ENCODE measurements around the gene RPL10.
"Not testable (repeated sequence)": the region's sequence is repeated elsewhere in the genome, so short reads cannot be mapped to it uniquely, and the experiment has no call there.

RPL10 gene

GRCh38 chrX:154378059-154378798 is 19.9 kb upstream of the RPL10 start:
- DNase-seq: peak in 1 of 2 experiments; percentile 67

- peak; percentile 100 for DNase-seq
These were observed 19.2 kb upstream of the RPL10 start, which contains the start of gene EMD for GRCh38 chrX:154378799-154379568. Gene EMD, plus strand, starts transcription at chrX:154379295. Its CDS starts 190 bp downstream, at chrX:154379485.

GRCh38 chrX:154379569-154379951 is 18.6 kb upstream of the RPL10 start:
- no peak for DNase-seq

GRCh38 chrX:154380153-154380552 is 18.0 kb upstream of the RPL10 start:
- DNase-seq: no peak

DNA sequence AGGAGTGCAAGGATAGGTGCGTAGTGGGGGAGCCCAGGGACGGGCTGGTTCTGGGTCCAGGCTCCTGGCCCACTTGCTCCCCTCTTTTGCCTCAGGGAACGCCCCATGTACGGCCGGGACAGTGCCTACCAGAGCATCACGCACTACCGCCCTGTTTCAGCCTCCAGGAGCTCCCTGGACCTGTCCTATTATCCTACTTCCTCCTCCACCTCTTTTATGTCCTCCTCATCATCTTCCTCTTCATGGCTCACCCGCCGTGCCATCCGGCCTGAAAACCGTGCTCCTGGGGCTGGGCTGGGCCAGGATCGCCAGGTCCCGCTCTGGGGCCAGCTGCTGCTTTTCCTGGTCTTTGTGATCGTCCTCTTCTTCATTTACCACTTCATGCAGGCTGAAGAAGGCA is 17.4 kb upstream of the RPL10 start:
- DNase-seq: no peak

DNA sequence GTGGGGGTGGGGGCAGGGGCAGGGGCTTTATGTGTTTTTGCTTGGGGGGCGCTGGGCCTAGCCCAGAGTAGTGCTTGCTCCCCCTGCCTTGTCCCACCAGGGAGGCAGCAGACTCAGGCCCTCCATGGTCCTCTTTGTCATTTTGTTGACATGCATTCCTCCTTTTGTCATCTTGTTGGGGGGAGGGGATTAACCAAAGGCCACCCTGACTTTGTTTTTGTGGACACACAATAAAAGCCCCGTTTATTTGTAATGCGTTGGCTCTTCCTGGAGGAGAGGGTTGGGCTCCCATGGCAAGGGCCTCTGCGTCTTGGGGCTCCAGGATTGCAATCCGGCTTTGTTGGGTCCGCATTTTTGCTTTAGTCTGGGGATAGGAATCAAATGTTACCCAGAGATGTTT is 16.9 kb upstream of the RPL10 start:
- no peak for DNase-seq

DNA sequence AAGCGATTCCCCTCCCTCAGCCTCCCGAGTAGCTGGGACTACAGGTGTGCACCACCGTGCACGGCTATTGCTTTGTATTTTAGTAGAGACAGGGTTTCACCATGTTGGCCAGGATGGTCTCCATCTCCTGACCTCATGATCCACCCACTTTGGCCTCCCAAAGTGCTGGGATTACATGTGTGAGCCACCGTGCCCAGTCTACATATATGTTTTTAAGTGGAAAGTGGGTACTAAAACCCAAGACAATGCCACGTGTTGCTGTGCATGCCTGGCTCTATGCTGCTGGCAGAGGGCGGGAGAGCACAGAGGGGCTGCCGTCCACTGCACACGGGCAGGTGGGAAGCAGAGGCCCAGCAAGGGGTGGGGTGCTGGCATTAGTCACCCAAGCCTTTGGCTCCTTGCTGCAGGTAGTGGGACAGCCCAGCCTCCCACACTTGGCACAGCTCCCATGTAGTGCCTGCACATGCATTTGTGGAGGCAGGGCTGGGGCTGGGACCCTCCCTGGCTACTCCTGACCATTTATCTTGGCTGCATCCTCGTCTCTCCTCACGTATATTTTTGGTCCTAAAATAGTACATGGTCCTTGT is 15.6 kb upstream of the RPL10 start:
- no peak for DNase-seq

DNA sequence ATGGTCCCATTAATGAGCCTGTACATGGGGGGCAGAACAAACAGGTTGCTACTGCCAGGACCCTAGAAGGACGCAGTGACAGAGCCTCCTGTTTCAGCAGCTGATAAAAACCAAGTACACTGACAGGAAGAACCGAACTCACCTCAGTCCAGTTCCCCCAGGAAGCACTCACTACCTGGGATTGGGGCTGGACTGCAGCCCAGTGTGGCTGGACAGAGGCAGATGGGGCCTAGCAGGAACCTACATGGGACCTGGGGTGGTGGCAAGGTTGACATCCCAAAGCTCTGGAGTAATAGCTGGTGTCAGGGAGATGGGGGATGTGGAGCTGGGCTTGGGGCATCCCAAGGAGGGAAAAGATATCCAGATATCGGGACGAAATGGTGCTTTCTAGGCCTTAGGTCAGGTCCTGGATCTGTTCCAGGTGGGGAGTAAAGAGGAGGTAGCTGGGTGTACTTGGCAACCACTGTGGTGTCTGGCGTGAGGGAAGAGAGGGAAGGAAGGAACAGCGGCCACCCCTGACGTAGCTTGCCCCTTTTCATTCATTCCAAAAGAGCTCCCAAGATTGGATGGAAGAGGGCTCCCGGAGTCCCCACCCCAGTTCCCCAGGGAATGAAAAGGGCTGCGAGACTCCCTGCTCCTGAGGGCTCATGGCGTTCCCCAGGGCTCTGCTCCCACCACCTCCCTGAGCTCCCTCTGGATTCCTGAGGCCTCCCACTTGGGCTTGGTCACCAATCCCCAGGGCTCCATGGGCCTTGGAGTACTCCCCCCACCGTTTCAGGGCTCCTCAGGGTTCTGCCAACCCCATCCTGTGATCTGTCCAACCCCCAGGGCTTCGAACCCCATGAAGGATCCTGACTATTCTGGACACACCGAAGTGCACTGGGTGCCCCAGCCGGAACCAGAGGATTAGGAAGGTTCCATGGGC is 14.6 kb upstream of the RPL10 start:
- DNase-seq: no peak

DNA sequence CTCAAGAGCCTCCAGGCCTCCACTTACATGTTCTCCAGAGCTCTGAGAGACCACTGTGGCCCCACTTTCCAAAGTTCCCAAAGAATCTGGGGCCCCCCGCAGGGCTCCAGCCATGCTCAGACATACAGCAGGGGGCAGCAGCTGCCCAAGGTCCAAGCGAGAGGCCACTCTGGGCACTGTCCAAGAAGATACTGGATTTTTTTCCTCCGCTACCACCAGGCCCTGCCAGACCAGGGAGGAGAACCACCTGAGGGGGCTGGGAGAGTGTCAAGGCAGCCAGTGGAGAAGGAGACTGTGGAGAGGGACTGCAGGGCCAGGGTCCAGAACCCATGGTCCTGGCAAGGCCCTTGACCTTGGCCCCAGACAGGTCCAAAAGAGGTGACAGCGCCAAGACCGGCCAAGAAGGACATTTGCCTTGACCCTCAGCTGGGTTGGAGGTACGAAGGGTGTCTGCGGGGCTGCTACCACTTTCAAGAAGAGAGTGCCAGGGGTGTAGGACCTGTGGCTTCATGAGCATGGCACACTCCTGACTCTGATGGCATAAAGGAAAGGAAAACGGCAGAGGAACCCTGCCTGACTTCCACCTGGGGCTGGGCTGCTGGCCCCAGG is 13.8 kb upstream of the RPL10 start:
- no peak for DNase-seq

GRCh38 chrX:154388094-154388493 is 10.1 kb upstream of the RPL10 start:
- DNase-seq: not testable (repeated sequence)

- not testable (repeated sequence) for DNase-seq
These were observed 9.5 kb upstream of the RPL10 start for GRCh38 chrX:154388649-154389048.

- not testable (repeated sequence) for DNase-seq
These were observed 8.1 kb upstream of the RPL10 start for GRCh38 chrX:154389812-154390747.

DNA sequence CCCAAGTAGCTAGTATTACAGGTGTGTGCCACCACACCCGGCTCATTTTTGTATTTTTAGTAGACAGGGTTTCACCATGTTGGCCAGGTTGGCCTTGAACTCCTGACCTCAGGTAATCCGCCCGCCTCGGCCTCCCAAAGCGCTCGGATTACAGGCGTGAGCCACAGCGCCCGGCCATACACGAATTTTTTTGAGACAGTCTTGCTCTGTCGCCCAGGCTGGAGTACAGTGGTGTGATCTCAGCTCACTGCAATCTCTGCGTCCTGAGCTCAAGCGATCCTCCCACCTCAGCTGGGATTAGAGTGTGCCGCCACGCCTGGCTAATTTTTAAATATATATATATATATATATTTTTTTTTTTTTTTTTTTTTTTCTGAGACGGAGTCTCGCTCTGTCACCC is 1.8 kb upstream of the RPL10 start:
- not testable (repeated sequence) for DNase-seq

DNA sequence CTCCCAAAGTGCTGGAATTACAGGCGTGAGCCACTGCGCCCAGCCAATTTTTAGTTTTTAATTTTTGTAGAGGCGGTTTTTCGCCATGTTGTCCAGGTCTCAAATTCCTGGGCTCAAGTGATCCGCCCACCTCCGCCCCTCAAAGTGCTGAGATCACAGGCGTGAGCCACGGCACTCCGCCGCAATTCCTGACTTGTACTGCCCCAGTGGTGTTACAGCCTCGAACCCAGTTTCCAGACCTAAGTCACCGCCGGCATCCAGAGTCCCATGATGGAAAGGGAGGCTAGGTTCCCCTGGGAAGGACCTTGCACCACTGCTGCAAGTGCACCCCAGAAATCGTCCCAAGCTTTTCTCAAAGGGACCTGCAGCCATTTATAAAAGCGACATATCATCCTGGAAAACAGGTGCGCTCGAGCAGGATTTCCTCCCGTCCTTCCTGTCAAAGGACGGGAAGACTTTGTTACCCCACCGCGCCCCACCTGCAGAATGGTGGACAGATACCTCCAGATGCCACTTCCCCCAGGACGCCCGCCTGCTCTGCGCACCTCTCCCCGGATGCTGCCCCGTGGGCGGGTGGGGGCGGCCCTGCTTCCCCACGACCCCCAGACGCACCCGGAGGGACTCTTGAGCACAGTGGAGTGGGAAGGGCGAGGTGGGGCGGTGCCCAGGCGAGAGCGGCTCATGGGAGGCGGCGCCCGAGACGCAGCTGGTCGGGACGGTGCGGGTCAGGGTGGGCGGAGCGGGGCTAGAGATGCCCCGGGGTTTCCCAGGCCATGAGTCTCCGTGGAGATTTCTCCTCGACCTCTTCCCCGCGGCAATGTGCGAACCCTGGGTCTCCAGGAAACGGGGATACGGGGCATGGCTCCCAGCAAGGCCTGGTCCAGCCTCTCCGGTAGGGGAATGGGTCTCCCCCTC is 947 bp upstream of the RPL10 start:
- DNase-seq: peak in 1 of 2 experiments; percentile 36

DNA sequence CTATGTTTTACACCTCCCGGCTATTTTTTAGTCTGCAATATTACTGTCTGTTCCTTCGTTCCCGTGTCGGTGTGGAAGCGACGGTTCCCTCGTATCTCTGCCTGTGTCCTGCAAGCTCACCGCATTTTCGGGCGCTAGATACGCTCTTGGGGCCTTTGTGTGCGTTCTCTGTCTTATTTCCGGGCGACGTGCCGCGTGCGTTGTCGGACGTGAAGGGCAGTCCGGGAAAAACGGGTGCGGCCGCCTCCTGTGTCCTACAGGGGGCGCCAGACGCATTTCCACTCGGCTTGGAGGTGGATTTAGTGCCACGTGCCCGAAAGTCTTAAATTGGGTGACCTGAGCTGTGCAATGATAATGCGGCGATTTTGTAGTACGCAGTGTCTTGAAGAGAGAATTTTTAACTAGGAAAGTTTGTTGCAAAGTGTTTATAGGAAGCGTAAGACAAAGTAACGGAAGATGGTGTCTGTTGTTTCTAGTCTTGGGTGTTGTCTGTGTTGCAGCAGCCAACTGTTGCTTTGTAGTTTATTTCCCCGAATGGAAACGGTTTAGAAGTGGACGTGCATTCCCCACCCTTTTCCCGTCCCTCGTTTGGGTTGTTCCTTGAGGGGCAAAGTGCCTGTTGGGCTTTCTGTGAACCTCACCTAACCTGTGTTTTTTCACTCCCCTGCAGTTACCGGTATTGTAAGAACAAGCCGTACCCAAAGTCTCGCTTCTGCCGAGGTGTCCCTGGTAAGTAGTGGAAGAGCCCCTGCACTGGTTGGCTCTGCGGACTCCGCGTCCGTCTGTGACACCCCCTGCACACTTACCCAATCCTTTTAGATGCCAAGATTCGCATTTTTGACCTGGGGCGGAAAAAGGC is 720 bp downstream of the RPL10 start:
- peak; percentile 61 to 74 for DNase-seq

DNA sequence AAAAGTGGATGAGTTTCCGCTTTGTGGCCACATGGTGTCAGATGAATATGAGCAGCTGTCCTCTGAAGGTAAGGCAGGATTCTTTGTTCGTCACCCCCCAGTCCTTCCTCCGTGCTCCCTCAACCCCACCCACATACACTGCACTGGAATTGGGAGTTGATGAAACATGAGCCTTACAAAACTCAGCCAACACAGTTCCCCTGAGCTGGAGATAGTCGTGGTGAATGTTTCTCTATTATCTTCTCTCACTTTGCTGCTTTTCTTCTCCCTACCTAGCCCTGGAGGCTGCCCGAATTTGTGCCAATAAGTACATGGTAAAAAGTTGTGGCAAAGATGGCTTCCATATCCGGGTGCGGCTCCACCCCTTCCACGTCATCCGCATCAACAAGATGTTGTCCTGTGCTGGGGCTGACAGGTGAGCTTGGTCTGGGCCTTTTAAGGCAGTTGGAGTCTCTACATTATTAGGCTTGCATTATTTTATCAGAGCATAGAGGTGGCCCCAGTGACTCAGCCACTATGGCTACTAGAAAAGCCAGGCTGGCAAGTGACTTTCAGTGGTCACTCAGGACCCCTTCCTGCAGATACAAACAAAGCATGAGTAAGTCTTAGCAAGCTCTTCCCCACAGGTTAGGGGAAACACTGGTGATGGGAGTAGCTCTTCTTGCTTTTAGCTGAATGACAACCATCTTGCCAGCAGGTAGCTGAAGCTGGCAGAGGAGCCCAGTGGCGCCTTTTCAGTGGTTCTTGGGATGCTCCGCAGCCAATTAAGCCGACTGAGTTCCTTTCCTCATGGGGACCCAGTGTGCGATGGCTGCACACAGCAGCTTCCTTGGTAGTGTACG is 1.6 kb downstream of the RPL10 start:
- no peak for DNase-seq

- not testable (repeated sequence) for DNase-seq
These were observed 2.2 kb downstream of the RPL10 start for GRCh38 chrX:154400369-154400817.
